Measurements from ENCODE around the gene PTRH1.
A peak's percentile ranks its signal among the peaks of the same experiment; 100 is the strongest.

The PTRH1 gene

GRCh38 chr9:127738666-127739065 is 23.2 kb upstream of the PTRH1 start:
- DNase-seq (ENCODE audit: low read depth): no peak
- TF ChIP-seq, protein P1, sequence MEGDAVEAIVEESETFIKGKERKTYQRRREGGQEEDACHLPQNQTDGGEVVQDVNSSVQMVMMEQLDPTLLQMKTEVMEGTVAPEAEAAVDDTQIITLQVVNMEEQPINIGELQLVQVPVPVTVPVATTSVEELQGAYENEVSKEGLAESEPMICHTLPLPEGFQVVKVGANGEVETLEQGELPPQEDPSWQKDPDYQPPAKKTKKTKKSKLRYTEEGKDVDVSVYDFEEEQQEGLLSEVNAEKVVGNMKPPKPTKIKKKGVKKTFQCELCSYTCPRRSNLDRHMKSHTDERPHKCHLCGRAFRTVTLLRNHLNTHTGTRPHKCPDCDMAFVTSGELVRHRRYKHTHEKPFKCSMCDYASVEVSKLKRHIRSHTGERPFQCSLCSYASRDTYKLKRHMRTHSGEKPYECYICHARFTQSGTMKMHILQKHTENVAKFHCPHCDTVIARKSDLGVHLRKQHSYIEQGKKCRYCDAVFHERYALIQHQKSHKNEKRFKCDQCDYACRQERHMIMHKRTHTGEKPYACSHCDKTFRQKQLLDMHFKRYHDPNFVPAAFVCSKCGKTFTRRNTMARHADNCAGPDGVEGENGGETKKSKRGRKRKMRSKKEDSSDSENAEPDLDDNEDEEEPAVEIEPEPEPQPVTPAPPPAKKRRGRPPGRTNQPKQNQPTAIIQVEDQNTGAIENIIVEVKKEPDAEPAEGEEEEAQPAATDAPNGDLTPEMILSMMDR (IDR thresholded peaks at IDR 0.05; ENCODE audit: low read depth, low read length, missing control alignments): no peak

DNA sequence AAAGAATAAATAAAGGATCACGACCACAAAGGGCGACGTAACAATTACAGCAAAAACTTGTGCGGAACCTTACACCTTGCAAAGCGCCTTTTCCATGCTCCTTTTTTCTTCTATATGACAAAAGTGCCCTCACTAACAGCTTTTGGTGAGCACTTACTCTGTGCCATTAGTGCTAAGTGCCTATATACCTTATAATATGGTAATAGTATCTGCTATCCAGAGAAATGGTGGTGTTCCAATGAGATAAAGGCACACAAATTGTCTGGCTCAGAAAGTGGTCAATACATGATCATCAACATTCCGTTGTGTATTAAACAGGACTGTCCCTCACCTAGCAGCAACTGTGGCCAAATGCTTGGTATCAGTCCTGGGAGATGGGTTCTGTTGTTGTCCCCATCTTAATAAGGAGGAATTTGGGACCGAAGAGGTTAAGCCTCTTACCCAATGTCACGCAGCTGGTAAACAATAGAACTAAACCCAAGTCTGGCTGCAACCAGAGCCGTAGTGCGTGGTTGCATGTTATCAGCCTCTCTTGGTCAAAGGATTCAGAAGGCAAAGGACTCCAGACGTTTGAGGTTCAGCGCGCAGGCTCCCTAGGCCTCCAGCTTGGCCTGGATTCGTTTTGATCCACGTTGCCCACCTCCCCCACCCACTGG is 20.2 kb upstream of the PTRH1 start:
- H3K4me3 ChIP-seq (ENCODE audit: low read depth, low read length): no peak overlapping the region
- DNase-seq (ENCODE audit: low read depth): no peak
- TF ChIP-seq, protein P1 (IDR thresholded peaks at IDR 0.05; ENCODE audit: low read depth, low read length, missing control alignments): no peak

More at GRCh38 chr9:127738666-127739065, 23.2 kb upstream of the PTRH1 start:
- H3K4me3 ChIP-seq (ENCODE audit: low read depth, low read length): no peak overlapping the region

- TF ChIP-seq, protein P1 (IDR thresholded peaks at IDR 0.05; ENCODE audit: low read depth, low read length, missing control alignments): peak; percentile 96
- H3K4me3 ChIP-seq (ENCODE audit: low read depth, low read length): peak within 1 kb of the TSS; percentile 77
- peak; percentile 86 for DNase-seq (ENCODE audit: low read depth)
Measured at GRCh38 chr9:127734747-127735529, 19.5 kb upstream of the PTRH1 start, which contains the start of gene TOR2A. Gene TOR2A (minus strand): TSS chr9:127735294. CDS start chr9:127735270, 24 bp downstream.

- peak overlapping the region; percentile 77 for H3K4me3 ChIP-seq (ENCODE audit: low read depth, low read length)
- no peak for DNase-seq (ENCODE audit: low read depth)
- TF ChIP-seq, protein P1 (IDR thresholded peaks at IDR 0.05; ENCODE audit: low read depth, low read length, missing control alignments): no peak
Measured at GRCh38 chr9:127734247-127734746, 18.8 kb upstream of the PTRH1 start.

- TF ChIP-seq, protein P1 (IDR thresholded peaks at IDR 0.05; ENCODE audit: low read depth, low read length, missing control alignments): no peak
- H3K4me3 ChIP-seq (ENCODE audit: low read depth, low read length): no peak overlapping the region
- no peak for DNase-seq (ENCODE audit: low read depth)
Measured at GRCh38 chr9:127733614-127734013, 18.2 kb upstream of the PTRH1 start.

DNA sequence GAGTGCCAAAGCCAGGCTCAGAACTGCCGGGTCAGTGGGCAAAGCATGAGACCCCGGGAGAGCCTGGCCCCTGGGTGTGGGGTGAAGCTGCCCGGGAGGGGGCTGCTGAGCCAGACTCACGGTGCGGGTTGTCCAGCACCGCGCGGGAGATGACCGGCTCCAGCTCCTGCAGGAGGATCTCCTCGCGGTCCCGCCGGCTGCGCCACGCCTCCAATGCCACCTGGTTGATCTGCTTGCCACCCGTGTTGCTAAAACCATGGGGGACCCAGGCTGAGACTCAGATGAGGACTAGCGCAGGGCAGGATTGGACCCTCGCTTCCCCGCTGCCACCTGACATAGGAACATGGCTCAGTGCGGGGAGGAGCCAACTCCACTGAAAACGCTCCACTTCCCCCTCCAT is 17.0 kb upstream of the PTRH1 start:
- TF ChIP-seq, protein P1 (IDR thresholded peaks at IDR 0.05; ENCODE audit: low read depth, low read length, missing control alignments): no peak
- no peak overlapping the region for H3K4me3 ChIP-seq (ENCODE audit: low read depth, low read length)
- no peak for DNase-seq (ENCODE audit: low read depth)

Data from GM12864 (cell line).